ENCODE results near the gene KRTAP2-2.
"Not testable (repeated sequence)": the region's sequence is repeated elsewhere in the genome, so short reads cannot be mapped to it uniquely, and the experiment has no call there.

KRTAP2-2 gene

GRCh38 chr17:41061964-41062363, 6.9 kb upstream of the KRTAP2-2 start:
- H3K36me3 ChIP-seq (ENCODE audit: insufficient read depth, insufficient read length, low read length): no peaks in the 10 kb centered on the region
- H3K9me3 ChIP-seq (ENCODE audit: insufficient read depth, low read length): no peaks in the 10 kb centered on the region
- no peaks in the 10 kb centered on the region for H3K4me1 ChIP-seq (ENCODE audit: insufficient read depth, insufficient read length)
- no peak overlapping the region for H3K9ac ChIP-seq (ENCODE audit: insufficient read length, low read depth)
- DNase-seq (ENCODE audit: low read depth, low spot score): no peak
- no peaks in the 10 kb centered on the region for H3K27me3 ChIP-seq (ENCODE audit: insufficient read depth, insufficient read length)
- no peak overlapping the region for H3K4me3 ChIP-seq (ENCODE audit: insufficient read length, low read depth)
- TF ChIP-seq YY1 (IDR thresholded peaks at IDR 0.05; ENCODE audit: insufficient read depth, insufficient read length) (no peak), SUZ12 (IDR thresholded peaks at IDR 0.05; ENCODE audit: extremely low read depth, insufficient read depth, insufficient read length) (no peak), ZNF274 (IDR thresholded peaks at IDR 0.05; ENCODE audit: low read depth, low read length) (no peak)

DNA sequence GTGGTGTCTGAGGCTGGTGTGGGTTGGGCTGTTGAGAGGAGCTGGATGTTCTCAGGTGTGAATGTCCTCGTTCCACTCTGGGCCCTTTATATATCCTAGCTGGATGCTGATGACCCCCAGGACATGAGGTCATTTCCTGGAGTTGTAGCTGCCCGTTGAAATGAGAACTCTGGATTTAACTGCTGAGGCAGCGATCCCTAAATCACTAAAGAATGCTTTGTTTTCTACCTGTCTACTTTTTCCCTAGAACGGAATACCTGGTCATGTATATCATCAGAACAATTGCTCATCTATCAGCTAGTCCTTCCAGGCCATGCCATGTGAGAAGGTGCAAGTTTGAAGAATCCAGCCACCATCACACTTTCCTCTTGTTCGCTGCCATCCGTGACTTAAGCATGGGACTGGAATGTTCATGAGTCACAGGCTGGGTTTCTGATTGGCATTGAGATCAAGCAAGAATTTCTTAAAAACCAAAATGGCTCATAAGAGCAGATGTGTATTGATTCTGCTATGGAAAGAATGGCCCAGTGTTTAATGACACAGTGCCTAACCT, 5.1 kb upstream of the KRTAP2-2 start, which contains the start of gene KRTAP2-3:
TSS of gene KRTAP2-3 (minus strand) at position 63 of the 553 bp plus-strand sequence. CDS start 64 bp downstream, outside the sequence.
- Histone ChIP-seq H3K4me1 (ENCODE audit: insufficient read depth, insufficient read length) (no peaks in the 10 kb centered on the region), H3K27me3 (ENCODE audit: insufficient read depth, insufficient read length) (no peaks in the 10 kb centered on the region), H3K9ac (ENCODE audit: insufficient read length, low read depth) (no peak within 1 kb of the TSS), H3K9me3 (ENCODE audit: insufficient read depth, low read length) (no peaks in the 10 kb centered on the region), H3K4me3 (ENCODE audit: insufficient read length, low read depth) (no peak within 1 kb of the TSS), H3K36me3 (ENCODE audit: insufficient read depth, insufficient read length, low read length) (no peaks in the 10 kb centered on the region)
- no peak for TF ChIP-seq ZNF274 (IDR thresholded peaks at IDR 0.05; ENCODE audit: low read depth, low read length)
- no peak for TF ChIP-seq YY1 (IDR thresholded peaks at IDR 0.05; ENCODE audit: insufficient read depth, insufficient read length)
- no peak for TF ChIP-seq SUZ12 (IDR thresholded peaks at IDR 0.05; ENCODE audit: extremely low read depth, insufficient read depth, insufficient read length)
- DNase-seq (ENCODE audit: low read depth, low spot score): no peak

GRCh38 chr17:41059276-41060051, 4.4 kb upstream of the KRTAP2-2 start:
- not testable (repeated sequence) for H3K9me3 ChIP-seq (ENCODE audit: insufficient read depth, low read length); H3K4me3 ChIP-seq (ENCODE audit: insufficient read length, low read depth); H3K9ac ChIP-seq (ENCODE audit: insufficient read length, low read depth); H3K36me3 ChIP-seq (ENCODE audit: insufficient read depth, insufficient read length, low read length); H3K27me3 ChIP-seq (ENCODE audit: insufficient read depth, insufficient read length); H3K4me1 ChIP-seq (ENCODE audit: insufficient read depth, insufficient read length); DNase-seq (ENCODE audit: low read depth, low spot score)

GRCh38 chr17:41058741-41059140, 3.7 kb upstream of the KRTAP2-2 start:
- TF ChIP-seq SUZ12 (IDR thresholded peaks at IDR 0.05; ENCODE audit: extremely low read depth, insufficient read depth, insufficient read length): no peak
- no peak for TF ChIP-seq YY1 (IDR thresholded peaks at IDR 0.05; ENCODE audit: insufficient read depth, insufficient read length)
- no peak for TF ChIP-seq ZNF274 (IDR thresholded peaks at IDR 0.05; ENCODE audit: low read depth, low read length)
- H3K4me3 ChIP-seq (ENCODE audit: insufficient read length, low read depth): no peak overlapping the region
- H3K27me3 ChIP-seq (ENCODE audit: insufficient read depth, insufficient read length): no peaks in the 10 kb centered on the region
- H3K9me3 ChIP-seq (ENCODE audit: insufficient read depth, low read length): no peaks in the 10 kb centered on the region
- no peaks in the 10 kb centered on the region for H3K36me3 ChIP-seq (ENCODE audit: insufficient read depth, insufficient read length, low read length)
- DNase-seq (ENCODE audit: low read depth, low spot score): no peak
- no peaks in the 10 kb centered on the region for H3K4me1 ChIP-seq (ENCODE audit: insufficient read depth, insufficient read length)
- no peak overlapping the region for H3K9ac ChIP-seq (ENCODE audit: insufficient read length, low read depth)

DNA sequence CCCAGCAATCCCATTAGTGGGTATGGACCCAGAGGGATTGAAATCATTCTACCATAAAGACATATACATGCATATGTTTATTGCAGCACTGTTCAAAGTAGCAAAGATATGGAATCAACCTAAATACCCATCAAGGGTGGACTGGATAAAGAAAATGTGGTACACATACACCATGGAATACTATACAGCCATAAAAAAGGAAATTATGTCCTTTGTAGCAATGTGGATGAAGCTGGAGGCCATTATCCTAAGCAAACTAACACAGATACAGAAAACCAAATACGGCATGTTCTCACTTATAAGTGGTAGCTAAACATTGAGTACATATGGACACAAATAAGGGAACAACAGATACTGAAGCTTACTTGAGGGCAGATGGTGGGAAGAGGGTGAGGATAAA, 2.5 kb upstream of the KRTAP2-2 start:
- no peak overlapping the region for H3K9ac ChIP-seq (ENCODE audit: insufficient read length, low read depth)
- no peaks in the 10 kb centered on the region for H3K9me3 ChIP-seq (ENCODE audit: insufficient read depth, low read length)
- H3K4me1 ChIP-seq (ENCODE audit: insufficient read depth, insufficient read length): no peaks in the 10 kb centered on the region
- no peak overlapping the region for H3K4me3 ChIP-seq (ENCODE audit: insufficient read length, low read depth)
- no peak for DNase-seq (ENCODE audit: low read depth, low spot score)
- no peaks in the 10 kb centered on the region for H3K27me3 ChIP-seq (ENCODE audit: insufficient read depth, insufficient read length)
- no peaks in the 10 kb centered on the region for H3K36me3 ChIP-seq (ENCODE audit: insufficient read depth, insufficient read length, low read length)
- no peak for TF ChIP-seq YY1 (IDR thresholded peaks at IDR 0.05; ENCODE audit: insufficient read depth, insufficient read length)
- no peak for TF ChIP-seq SUZ12 (IDR thresholded peaks at IDR 0.05; ENCODE audit: extremely low read depth, insufficient read depth, insufficient read length)
- no peak for TF ChIP-seq ZNF274 (IDR thresholded peaks at IDR 0.05; ENCODE audit: low read depth, low read length)

DNA sequence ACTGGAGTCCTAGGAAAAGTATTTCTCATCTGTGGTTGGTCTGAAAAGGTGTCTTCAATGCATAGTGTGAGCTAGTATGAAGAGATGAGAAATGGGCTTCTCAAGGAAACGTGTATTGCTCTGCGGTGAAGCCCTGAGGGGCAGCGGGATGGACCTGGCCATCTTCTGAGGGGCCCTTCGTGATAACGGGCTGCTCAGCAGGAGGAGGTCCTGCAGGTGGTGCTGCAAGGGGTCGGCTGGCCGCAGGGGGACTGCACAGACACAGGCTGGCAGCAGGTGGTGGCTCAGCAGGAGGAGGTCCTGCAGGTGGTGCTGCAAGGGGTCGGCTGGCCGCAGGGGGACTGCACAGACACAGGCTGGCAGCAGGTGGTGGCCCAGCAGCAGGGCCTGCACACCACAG, 474 bp downstream of the KRTAP2-2 start:
- H3K9me3 ChIP-seq (ENCODE audit: insufficient read depth, low read length); H3K36me3 ChIP-seq (ENCODE audit: insufficient read depth, insufficient read length, low read length); H3K9ac ChIP-seq (ENCODE audit: insufficient read length, low read depth); DNase-seq (ENCODE audit: low read depth, low spot score); H3K4me1 ChIP-seq (ENCODE audit: insufficient read depth, insufficient read length); H3K27me3 ChIP-seq (ENCODE audit: insufficient read depth, insufficient read length); H3K4me3 ChIP-seq (ENCODE audit: insufficient read length, low read depth): not testable (repeated sequence)

GRCh38 chr17:41054025-41054424, 1.0 kb downstream of the KRTAP2-2 start:
- Histone ChIP-seq H3K9ac (ENCODE audit: insufficient read length, low read depth) (no peak overlapping the region), H3K9me3 (ENCODE audit: insufficient read depth, low read length) (no peaks in the 10 kb centered on the region), H3K27me3 (ENCODE audit: insufficient read depth, insufficient read length) (no peaks in the 10 kb centered on the region), H3K4me3 (ENCODE audit: insufficient read length, low read depth) (no peak overlapping the region), H3K4me1 (ENCODE audit: insufficient read depth, insufficient read length) (no peaks in the 10 kb centered on the region), H3K36me3 (ENCODE audit: insufficient read depth, insufficient read length, low read length) (no peaks in the 10 kb centered on the region)
- no peak for DNase-seq (ENCODE audit: low read depth, low spot score)
- TF ChIP-seq SUZ12 (IDR thresholded peaks at IDR 0.05; ENCODE audit: extremely low read depth, insufficient read depth, insufficient read length): no peak
- TF ChIP-seq YY1 (IDR thresholded peaks at IDR 0.05; ENCODE audit: insufficient read depth, insufficient read length): no peak
- no peak for TF ChIP-seq ZNF274 (IDR thresholded peaks at IDR 0.05; ENCODE audit: low read depth, low read length)

Data from NT2/D1 (cell line).